Lower leg skin (tissue), 3 donors: Measurements from ENCODE around the gene DNAJC21.

Experiments
- CTCF ChIP-seq, 3 donors: fragments of 450-650 bp; IDR thresholded peaks; one replicate each; pipeline ENCODE4 v1.5.1; 2016; ENCODE audit warnings: antibody characterized with exemption in 3 of 3, mild to moderate bottlenecking in 3 of 3, moderate library complexity in 2 of 3
- POLR2A ChIP-seq, 2 donors: fragments of 450-650 bp; IDR thresholded peaks; one replicate each; pipeline ENCODE4 v1.6.1; 2016 to 2017; ENCODE audit warnings: antibody characterized with exemption in 2 of 2, mild to moderate bottlenecking in 1 of 2, moderate library complexity in 1 of 2

- TF ChIP-seq POLR2A (IDR thresholded peaks at IDR 0.05) (no peak), CTCF (IDR thresholded peaks at IDR 0.05) (no peak)
These were observed 26.1 kb upstream of the DNAJC21 start for GRCh38 chr5:34903260-34903659.
